ENCODE data around the gene USP5.

- TF ChIP-seq CTCF (IDR thresholded peaks at IDR 0.05; ENCODE audit: poor library complexity, severe bottlenecking): no peak
- no peak for TF ChIP-seq SMC3 (conservative IDR thresholded peaks at IDR 0.05; ENCODE audit: poor library complexity)
- TF ChIP-seq RAD21 (conservative IDR thresholded peaks at IDR 0.05): no peak
These were observed 6.6 kb upstream of the USP5 start for GRCh38 chr12:6845395-6845794.
